Embryonic facial prominence (tissue), 1 donor: Measurements from ENCODE around the gene LPCAT4.
"Not testable (repeated sequence)": the region's sequence is repeated elsewhere in the genome, so short reads cannot be mapped to it uniquely, and the experiment has no call there.

Experiments used
- DNase-seq: peaks from one replicate; pipeline ENCODE4 v3.0.0-alpha.2; 2016; ENCODE audit errors: extremely low spot score

LPCAT4 gene

GRCh38 chr15:34362047-34362773 lies 4.8 kb downstream of the LPCAT4 start:
- DNase-seq: no peak

- no peak for DNase-seq
Observed at GRCh38 chr15:34361278-34361677, 5.7 kb downstream of the LPCAT4 start.

- no peak for DNase-seq
Observed at GRCh38 chr15:34360298-34360697, 6.7 kb downstream of the LPCAT4 start.

- no peak for DNase-seq
Observed at GRCh38 chr15:34359416-34359815, 7.6 kb downstream of the LPCAT4 start.

- no peak for DNase-seq
Observed at GRCh38 chr15:34358948-34359347, 8.0 kb downstream of the LPCAT4 start.

- DNase-seq: no peak
Observed at GRCh38 chr15:34358367-34358766, 8.6 kb downstream of the LPCAT4 start.

GRCh38 chr15:34357653-34358052 lies 9.3 kb downstream of the LPCAT4 start:
- no peak for DNase-seq

- DNase-seq: no peak
Observed at GRCh38 chr15:34355241-34355640, 11.8 kb downstream of the LPCAT4 start.

- no peak for DNase-seq
Observed at GRCh38 chr15:34354286-34354685, 12.7 kb downstream of the LPCAT4 start.

- no peak for DNase-seq
Observed at GRCh38 chr15:34353627-34354026, 13.4 kb downstream of the LPCAT4 start.

- not testable (repeated sequence) for DNase-seq
Observed at GRCh38 chr15:34352996-34353395, 14.0 kb downstream of the LPCAT4 start.

GRCh38 chr15:34349769-34350168 lies 17.2 kb downstream of the LPCAT4 start:
- DNase-seq: no peak

GRCh38 chr15:34348735-34349300 lies 18.2 kb downstream of the LPCAT4 start:
- DNase-seq: no peak

GRCh38 chr15:34347951-34348638 lies 18.9 kb downstream of the LPCAT4 start:
- DNase-seq: no peak

- peak; percentile 86 for DNase-seq
Observed at GRCh38 chr15:34342737-34343575, 24.0 kb downstream of the LPCAT4 start, which contains the start of the genes NOP10 and NUTM1. Gene NOP10, minus strand, starts transcription at chr15:34343136. Its CDS starts 63 bp downstream, at chr15:34343073. Gene NUTM1, plus strand, starts transcription at chr15:34343315. Its CDS starts 382 bp downstream, at chr15:34343697.

- not testable (repeated sequence) for DNase-seq
Observed at GRCh38 chr15:34342213-34342736, 24.7 kb downstream of the LPCAT4 start.

- no peak for DNase-seq
Observed at GRCh38 chr15:34341381-34342212, 25.4 kb downstream of the LPCAT4 start.

- DNase-seq: no peak
Observed at GRCh38 chr15:34339946-34340345, 27.1 kb downstream of the LPCAT4 start.

- no peak for DNase-seq
Observed at GRCh38 chr15:34338347-34338746, 28.6 kb downstream of the LPCAT4 start.

GRCh38 chr15:34337557-34338306 lies 29.3 kb downstream of the LPCAT4 start, which contains the start of gene SLC12A6:
Gene SLC12A6, minus strand, starts transcription at chr15:34337781. Its CDS starts 1,101 bp downstream, at chr15:34336680.
- peak; percentile 66 for DNase-seq
